Measurements from ENCODE around the gene CEP295NL.

DNA sequence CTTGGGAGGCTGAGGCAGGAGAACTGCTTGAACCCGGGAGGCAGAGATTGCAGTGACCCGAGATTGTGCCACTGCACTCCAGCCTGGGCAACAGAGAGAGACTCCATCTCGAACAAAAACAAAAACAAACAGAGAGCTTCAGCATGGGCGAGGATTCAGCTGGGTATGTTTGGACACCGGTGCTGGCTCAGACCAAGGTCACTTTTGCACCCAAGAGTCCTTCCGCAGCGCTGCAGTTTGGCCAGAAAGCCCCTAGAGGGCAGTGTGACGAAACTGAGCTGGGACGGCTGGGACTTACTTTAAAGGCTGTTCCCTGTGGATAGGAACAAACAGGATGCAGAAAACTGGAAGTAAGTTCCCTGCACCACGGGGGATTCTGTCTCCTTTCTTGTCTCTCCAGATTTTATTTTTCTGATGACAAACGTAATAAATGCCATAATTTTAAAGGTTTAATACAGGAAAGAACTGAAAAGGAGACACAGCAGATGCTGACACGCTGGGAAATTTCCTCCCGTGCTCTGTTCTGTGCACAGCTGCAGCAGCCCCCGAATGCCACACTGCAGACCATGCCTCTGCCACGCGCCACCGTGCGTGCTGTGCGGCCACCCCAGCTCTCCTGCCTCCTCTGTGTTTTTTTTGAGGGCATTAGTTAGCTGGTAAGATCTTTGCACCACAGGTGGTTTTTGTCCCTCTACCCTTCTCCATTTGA is 37.2 kb downstream of the CEP295NL start:
- peak; percentile 62 to 75 for TF ChIP-seq POLR2AphosphoS5 (IDR thresholded peaks at IDR 0.05)
- TF ChIP-seq, protein P1, sequence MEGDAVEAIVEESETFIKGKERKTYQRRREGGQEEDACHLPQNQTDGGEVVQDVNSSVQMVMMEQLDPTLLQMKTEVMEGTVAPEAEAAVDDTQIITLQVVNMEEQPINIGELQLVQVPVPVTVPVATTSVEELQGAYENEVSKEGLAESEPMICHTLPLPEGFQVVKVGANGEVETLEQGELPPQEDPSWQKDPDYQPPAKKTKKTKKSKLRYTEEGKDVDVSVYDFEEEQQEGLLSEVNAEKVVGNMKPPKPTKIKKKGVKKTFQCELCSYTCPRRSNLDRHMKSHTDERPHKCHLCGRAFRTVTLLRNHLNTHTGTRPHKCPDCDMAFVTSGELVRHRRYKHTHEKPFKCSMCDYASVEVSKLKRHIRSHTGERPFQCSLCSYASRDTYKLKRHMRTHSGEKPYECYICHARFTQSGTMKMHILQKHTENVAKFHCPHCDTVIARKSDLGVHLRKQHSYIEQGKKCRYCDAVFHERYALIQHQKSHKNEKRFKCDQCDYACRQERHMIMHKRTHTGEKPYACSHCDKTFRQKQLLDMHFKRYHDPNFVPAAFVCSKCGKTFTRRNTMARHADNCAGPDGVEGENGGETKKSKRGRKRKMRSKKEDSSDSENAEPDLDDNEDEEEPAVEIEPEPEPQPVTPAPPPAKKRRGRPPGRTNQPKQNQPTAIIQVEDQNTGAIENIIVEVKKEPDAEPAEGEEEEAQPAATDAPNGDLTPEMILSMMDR (IDR thresholded peaks at IDR 0.05): peak; percentile 86 to 97 (median 94)

Measured in esophagus muscularis mucosa (tissue), 3 donors.